WERI-Rb-1 (cell line): Measurements from ENCODE around the gene THSD1.

Experiments
- DNase-seq: peaks from one replicate; pipeline ENCODE4 v3.0.0-alpha.2; 2020
- H3K27ac ChIP-seq: fragments of 250-450 bp; sonication (Bioruptor Pico); 2 replicates; pipeline ENCODE4 v1.5.1; 2020; ENCODE audit warnings: mild to moderate bottlenecking, moderate library complexity
- H3K27me3 ChIP-seq: fragments of 250-450 bp; sonication (Bioruptor Pico); 2 replicates; pipeline ENCODE4 v1.5.1; 2021; ENCODE audit warnings: mild to moderate bottlenecking, low read depth, moderate library complexity; ENCODE audit not compliant: insufficient read depth, severe bottlenecking
- H3K36me3 ChIP-seq: fragments of 250-450 bp; sonication (Bioruptor Pico); 2 replicates; pipeline ENCODE4 v1.5.1; 2020; ENCODE audit warnings: mild to moderate bottlenecking, moderate library complexity
- H3K4me3 ChIP-seq: 2 replicates; pipeline ENCODE4 v1.5.1; 2011; ENCODE audit warnings: low read depth, mild to moderate bottlenecking, control low read depth, low read length
- H3K9me3 ChIP-seq: fragments of 250-450 bp; sonication (Bioruptor Pico); 2 replicates; pipeline ENCODE4 v1.5.1; 2021; ENCODE audit warnings: mild to moderate bottlenecking, moderate library complexity; ENCODE audit not compliant: severe bottlenecking
- TF ChIP-seq, protein P1 (sequence below): IDR thresholded peaks from 2 replicates; pipeline ENCODE4 v1.5.1; 2011; ENCODE audit warnings: low read depth, mild to moderate bottlenecking, control low read depth, inconsistent platforms, low read length

Gene THSD1, protein sequence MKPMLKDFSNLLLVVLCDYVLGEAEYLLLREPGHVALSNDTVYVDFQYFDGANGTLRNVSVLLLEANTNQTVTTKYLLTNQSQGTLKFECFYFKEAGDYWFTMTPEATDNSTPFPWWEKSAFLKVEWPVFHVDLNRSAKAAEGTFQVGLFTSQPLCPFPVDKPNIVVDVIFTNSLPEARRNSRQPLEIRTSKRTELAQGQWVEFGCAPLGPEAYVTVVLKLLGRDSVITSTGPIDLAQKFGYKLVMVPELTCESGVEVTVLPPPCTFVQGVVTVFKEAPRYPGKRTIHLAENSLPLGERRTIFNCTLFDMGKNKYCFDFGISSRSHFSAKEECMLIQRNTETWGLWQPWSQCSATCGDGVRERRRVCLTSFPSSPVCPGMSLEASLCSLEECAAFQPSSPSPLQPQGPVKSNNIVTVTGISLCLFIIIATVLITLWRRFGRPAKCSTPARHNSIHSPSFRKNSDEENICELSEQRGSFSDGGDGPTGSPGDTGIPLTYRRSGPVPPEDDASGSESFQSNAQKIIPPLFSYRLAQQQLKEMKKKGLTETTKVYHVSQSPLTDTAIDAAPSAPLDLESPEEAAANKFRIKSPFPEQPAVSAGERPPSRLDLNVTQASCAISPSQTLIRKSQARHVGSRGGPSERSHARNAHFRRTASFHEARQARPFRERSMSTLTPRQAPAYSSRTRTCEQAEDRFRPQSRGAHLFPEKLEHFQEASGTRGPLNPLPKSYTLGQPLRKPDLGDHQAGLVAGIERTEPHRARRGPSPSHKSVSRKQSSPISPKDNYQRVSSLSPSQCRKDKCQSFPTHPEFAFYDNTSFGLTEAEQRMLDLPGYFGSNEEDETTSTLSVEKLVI

DNA sequence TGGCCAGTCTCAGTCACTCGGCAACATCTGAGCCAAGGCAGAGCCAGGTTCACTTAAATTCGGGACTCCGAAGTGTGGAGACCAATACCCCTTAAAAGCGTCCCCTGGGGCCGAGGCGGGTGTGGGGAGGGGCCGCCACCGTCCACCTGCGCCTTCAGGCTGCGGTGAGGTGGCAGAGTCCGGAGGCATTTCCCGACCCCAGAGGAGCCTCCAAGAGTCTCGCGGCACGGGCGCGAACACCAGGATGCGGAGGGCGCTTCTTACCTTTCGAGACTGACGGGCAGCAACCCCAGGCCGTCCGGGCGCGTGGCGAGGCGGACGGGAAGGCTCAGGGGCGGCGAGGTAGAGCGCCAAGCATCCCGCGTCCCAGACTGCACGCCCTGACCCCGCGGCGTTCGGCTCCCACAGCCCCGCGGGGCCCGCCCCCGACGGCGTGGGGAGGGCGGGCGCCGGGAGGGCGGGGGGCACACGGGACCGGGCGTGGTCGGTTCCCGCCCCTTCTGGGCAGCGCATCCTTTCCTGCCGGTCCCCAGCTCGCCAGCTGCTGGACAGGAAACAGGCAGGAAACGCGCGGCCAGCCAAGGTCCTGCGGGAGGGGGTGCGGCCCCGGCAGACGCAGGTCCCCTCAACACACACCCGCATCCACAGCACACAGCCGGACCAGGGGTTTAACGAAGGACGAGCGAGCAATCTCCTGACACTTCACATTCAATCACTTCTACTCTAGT, at the start of gene THSD1:
TSS of gene THSD1 (minus strand) at position 406 of the 728 bp plus-strand sequence. CDS start 3,572 bp downstream, outside the sequence.
- DNase-seq = peak; percentile 35
- peak within 1 kb of the TSS; percentile 65 for H3K4me3 ChIP-seq

DNA sequence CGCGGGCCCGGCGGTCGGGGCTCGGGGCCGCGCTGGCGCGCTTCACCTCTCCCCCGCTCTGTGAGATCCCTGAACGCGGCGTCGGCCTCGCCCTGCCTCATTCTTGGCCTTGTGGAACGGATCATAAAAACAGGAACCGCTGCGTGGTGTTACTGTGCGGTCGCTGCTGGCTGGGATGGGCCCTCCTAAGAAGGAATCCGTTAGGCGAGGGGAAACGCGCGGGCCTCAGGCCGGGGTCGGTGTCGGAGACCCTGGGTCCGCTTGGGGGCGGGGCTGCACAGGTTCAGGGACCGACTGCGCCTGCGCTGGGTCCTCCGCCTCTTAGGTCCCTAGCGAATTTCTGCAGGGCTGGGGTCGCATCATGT, 49.7 kb upstream of the THSD1 start:
- TF ChIP-seq, protein P1, sequence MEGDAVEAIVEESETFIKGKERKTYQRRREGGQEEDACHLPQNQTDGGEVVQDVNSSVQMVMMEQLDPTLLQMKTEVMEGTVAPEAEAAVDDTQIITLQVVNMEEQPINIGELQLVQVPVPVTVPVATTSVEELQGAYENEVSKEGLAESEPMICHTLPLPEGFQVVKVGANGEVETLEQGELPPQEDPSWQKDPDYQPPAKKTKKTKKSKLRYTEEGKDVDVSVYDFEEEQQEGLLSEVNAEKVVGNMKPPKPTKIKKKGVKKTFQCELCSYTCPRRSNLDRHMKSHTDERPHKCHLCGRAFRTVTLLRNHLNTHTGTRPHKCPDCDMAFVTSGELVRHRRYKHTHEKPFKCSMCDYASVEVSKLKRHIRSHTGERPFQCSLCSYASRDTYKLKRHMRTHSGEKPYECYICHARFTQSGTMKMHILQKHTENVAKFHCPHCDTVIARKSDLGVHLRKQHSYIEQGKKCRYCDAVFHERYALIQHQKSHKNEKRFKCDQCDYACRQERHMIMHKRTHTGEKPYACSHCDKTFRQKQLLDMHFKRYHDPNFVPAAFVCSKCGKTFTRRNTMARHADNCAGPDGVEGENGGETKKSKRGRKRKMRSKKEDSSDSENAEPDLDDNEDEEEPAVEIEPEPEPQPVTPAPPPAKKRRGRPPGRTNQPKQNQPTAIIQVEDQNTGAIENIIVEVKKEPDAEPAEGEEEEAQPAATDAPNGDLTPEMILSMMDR = no peak
- no peaks in the 10 kb centered on the region for H3K27me3 ChIP-seq
- no peaks in the 10 kb centered on the region for H3K9me3 ChIP-seq
- peaks cover 18% of the 10 kb centered on the region for H3K36me3 ChIP-seq
- peak; percentile 75 for DNase-seq
- H3K4me3 ChIP-seq = peak overlapping the region; percentile 61
- peak overlapping the region; percentile 95 for H3K27ac ChIP-seq

More for the DNA sequence above, at the start of gene THSD1:
- TF ChIP-seq, protein P1 = no peak
- H3K27me3 ChIP-seq = no peaks in the 10 kb centered on the region
- H3K36me3 ChIP-seq = no peaks in the 10 kb centered on the region
- H3K27ac ChIP-seq = no peak within 1 kb of the TSS
- no peaks in the 10 kb centered on the region for H3K9me3 ChIP-seq

DNA sequence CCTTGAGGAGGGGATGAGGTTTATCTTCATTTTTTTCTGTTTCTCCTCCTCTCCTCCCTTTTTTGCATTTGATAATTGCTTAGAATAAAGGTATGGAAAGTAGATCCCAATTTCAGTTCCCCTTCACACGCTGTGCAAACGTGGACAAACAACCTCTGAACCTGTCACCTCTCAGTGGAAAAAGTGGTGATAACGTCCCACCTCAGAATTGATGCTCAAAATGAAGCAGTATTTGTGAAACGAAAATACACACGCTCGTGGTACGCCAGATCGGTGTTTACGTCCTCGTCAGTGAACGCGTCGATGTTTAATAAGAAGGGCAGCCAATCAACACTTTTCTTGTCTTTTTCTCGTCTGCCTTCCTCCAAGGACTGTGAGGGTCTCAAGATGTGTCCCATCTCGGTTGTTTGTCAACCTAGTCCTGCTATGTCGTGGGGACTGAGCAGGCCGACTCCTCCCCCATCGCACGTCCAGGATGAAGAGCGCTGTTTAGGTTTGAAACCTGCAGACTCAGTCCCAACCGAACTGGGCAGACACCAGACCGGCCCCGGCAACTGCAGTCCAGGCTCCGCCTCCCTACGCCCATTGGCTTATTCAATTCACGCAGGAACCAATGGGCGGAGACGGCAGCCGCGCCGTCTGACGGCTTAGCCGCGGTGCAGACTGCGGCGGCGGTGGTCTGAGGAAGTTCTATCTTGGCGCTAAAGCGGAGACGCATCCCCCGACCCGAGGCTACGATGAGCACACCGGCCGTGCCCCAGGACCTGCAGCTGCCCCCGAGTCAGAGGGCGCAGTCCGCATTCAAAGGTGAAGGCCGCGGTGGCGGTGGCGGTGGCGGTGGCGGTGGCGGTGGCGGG, 49.1 kb upstream of the THSD1 start, which contains the start of gene CKAP2:
TSS of gene CKAP2 (plus strand) at position 659 of the 857 bp plus-strand sequence. CDS start at position 738, 79 bp downstream.
- H3K27ac ChIP-seq = peak within 1 kb of the TSS; percentile 95
- peaks cover 18% of the 10 kb centered on the region for H3K36me3 ChIP-seq
- H3K27me3 ChIP-seq = no peaks in the 10 kb centered on the region
- peak within 1 kb of the TSS; percentile 61 for H3K4me3 ChIP-seq
- TF ChIP-seq, protein P1 = no peak
- DNase-seq = peak; percentile 91
- no peaks in the 10 kb centered on the region for H3K9me3 ChIP-seq

DNA sequence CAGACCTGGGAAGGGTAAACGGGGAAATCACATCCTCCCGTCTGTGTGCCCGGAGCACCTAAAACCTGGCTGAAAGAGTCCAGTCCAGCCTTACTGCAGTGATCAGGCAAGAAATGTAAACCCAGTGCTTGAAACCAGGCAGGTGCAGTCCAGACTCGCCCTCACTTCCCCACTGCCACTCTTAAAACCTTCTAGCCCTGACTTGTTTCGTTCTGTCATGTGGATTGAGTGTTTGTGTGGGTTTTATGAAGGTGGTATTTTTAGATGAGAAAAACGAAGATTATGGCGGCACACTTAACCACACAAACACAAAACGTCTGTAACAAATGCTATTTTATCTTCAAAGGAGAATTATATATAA, 48.5 kb upstream of the THSD1 start:
- DNase-seq = no peak
- TF ChIP-seq, protein P1 = no peak
- peak overlapping the region; percentile 61 for H3K4me3 ChIP-seq
- peak overlapping the region; percentile 95 for H3K27ac ChIP-seq
- no peaks in the 10 kb centered on the region for H3K9me3 ChIP-seq
- peaks cover 12% of the 10 kb centered on the region for H3K36me3 ChIP-seq
- no peaks in the 10 kb centered on the region for H3K27me3 ChIP-seq

DNA sequence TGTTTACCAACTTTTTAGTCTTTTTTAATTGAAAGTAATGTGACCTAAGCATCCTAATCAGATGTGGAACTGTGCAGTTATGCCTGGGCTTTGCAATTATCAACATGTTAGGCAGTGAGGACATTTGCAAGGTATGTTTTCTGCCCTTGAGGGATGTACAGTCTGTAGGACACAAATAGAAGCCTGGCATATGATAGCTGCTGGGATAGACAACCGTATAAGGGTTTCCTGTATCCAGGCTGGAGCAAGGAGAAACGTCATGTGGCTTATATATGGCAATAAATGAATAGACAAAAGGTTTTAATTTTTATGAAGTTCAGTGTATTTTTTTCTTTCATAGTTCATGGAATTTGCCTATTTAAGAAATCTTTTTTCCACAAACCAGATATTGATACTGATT, 46.5 kb upstream of the THSD1 start:
- H3K27ac ChIP-seq = no peak overlapping the region
- H3K4me3 ChIP-seq = no peak overlapping the region
- no peaks in the 10 kb centered on the region for H3K9me3 ChIP-seq
- no peak for DNase-seq
- TF ChIP-seq, protein P1 = no peak
- peaks cover 10% of the 10 kb centered on the region for H3K36me3 ChIP-seq
- H3K27me3 ChIP-seq = no peaks in the 10 kb centered on the region
